ENCODE data around the gene PTGIS.

The PTGIS gene

DNA sequence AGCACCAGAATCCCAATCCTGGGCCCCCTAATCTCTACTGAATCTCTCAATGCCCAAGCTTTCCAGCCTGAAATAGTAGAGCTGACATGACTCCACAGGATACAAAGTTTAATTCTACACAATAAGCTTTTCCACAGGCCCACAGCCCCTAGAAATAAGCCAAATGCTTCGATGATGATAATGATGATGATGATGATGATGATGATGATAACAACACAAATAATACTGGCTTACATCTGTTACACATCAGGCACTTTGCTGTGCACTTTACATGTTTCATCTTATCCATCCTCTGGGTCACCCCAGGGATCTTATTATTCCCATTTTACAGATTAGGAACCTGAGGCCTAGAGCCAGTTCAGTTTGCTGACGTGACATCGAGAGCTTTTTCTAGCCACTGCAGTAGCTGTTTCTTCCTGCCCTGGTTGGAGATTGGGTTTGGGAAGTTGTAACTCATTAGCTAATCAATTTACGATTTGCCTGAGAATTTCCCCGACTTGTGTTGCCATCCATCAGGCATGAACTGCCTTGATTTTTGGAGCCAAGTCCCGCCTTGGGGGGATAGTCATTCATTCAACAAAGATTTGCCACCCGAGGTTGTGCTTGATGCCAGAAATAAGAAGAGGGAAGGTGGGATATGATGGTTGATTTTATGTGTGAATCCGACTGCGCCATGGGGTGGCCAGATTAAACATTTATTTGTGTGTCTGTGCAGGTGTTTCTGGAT lies 105.9 kb downstream of the PTGIS start:
- TF ChIP-seq, protein P1, sequence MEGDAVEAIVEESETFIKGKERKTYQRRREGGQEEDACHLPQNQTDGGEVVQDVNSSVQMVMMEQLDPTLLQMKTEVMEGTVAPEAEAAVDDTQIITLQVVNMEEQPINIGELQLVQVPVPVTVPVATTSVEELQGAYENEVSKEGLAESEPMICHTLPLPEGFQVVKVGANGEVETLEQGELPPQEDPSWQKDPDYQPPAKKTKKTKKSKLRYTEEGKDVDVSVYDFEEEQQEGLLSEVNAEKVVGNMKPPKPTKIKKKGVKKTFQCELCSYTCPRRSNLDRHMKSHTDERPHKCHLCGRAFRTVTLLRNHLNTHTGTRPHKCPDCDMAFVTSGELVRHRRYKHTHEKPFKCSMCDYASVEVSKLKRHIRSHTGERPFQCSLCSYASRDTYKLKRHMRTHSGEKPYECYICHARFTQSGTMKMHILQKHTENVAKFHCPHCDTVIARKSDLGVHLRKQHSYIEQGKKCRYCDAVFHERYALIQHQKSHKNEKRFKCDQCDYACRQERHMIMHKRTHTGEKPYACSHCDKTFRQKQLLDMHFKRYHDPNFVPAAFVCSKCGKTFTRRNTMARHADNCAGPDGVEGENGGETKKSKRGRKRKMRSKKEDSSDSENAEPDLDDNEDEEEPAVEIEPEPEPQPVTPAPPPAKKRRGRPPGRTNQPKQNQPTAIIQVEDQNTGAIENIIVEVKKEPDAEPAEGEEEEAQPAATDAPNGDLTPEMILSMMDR (IDR thresholded peaks at IDR 0.05; ENCODE audit: borderline replicate concordance, extremely low read depth, low read length, poor library complexity, severe bottlenecking), result no peak
- TF ChIP-seq EZH2 (IDR thresholded peaks at IDR 0.05; ENCODE audit: borderline replicate concordance, low read depth, low read length, severe bottlenecking), result no peak
- Histone ChIP-seq H3K4me1 (ENCODE audit: insufficient read depth, low read length) (no peaks in the 10 kb centered on the region), H3K4me2 (ENCODE audit: insufficient read depth, low read length) (no peak overlapping the region), H3K27ac (ENCODE audit: low read length) (no peak overlapping the region), H3K79me2 (ENCODE audit: insufficient read depth, low read length) (no peaks in the 10 kb centered on the region), H2AFZ (ENCODE audit: low read depth, low read length) (no peak overlapping the region), H3K9ac (ENCODE audit: low read depth, low read length) (no peak overlapping the region), H3K27me3 (ENCODE audit: insufficient read depth, low read length, poor library complexity) (peaks cover 4% of the 10 kb centered on the region), H4K20me1 (ENCODE audit: insufficient read depth, low read length) (no peaks in the 10 kb centered on the region), H3K4me3 (ENCODE audit: low read depth in 1 of 2, low read length in 2 of 2) (no peak overlapping the region), H3K9me3 (ENCODE audit: insufficient read depth, low read length, severe bottlenecking) (no peaks in the 10 kb centered on the region), H3K36me3 (ENCODE audit: insufficient read depth, low read length) (no peaks in the 10 kb centered on the region)
- DNase-seq (no peak), ATAC-seq (ENCODE audit: insufficient read depth, low read depth) (no peak)

DNA sequence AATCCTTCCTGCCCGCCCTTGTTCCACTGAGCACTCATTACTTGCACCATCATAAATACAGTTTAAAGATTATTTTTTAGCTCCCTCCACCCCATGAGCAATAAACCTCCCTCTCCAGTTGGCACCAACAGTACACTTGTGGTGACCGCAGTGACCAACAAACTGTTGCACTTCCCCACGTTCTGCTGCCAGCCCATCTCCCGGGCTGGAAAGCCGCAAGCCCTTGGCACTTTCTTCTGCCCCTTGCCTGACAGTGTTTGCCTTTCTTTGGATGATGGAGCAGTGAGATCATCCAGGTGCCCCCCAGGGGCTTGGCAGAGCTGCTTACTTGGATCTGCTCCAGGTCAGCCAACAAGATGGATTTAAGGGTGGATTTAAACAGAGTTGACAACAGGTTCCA lies 107.0 kb downstream of the PTGIS start:
- Histone ChIP-seq H3K27me3 (ENCODE audit: insufficient read depth, low read length, poor library complexity) (peaks cover 4% of the 10 kb centered on the region), H3K9me3 (ENCODE audit: insufficient read depth, low read length, severe bottlenecking) (no peaks in the 10 kb centered on the region), H3K4me2 (ENCODE audit: insufficient read depth, low read length) (no peak overlapping the region), H3K4me1 (ENCODE audit: insufficient read depth, low read length) (no peaks in the 10 kb centered on the region), H3K27ac (ENCODE audit: low read length) (no peak overlapping the region), H3K79me2 (ENCODE audit: insufficient read depth, low read length) (no peaks in the 10 kb centered on the region), H3K36me3 (ENCODE audit: insufficient read depth, low read length) (no peaks in the 10 kb centered on the region), H4K20me1 (ENCODE audit: insufficient read depth, low read length) (no peaks in the 10 kb centered on the region), H3K4me3 (ENCODE audit: low read depth in 1 of 2, low read length in 2 of 2) (no peak overlapping the region), H2AFZ (ENCODE audit: low read depth, low read length) (no peak overlapping the region), H3K9ac (ENCODE audit: low read depth, low read length) (no peak overlapping the region)
- DNase-seq (no peak), ATAC-seq (ENCODE audit: insufficient read depth, low read depth) (no peak)
- no peak for TF ChIP-seq EZH2 (IDR thresholded peaks at IDR 0.05; ENCODE audit: borderline replicate concordance, low read depth, low read length, severe bottlenecking)
- TF ChIP-seq, protein P1 (IDR thresholded peaks at IDR 0.05; ENCODE audit: borderline replicate concordance, extremely low read depth, low read length, poor library complexity, severe bottlenecking), result no peak

DNA sequence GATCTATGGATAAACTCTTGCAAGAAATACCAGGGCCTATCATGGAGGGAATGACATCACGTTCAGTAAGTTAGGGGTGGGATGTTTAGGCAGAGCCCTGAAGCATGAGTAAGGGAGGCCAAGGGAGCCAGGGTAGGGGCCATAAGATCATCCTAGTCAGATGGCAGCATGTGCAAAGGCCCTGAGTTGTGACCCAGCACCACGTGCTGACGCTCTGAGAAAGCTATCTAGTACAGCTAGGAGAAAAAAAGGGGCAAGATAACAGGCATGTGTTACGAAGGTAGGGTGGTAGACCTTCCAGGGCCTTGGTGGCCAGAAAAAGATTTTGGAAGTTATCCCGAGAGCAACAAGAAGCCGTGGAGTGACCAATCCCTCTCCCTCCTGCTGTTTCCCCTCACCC lies 107.8 kb downstream of the PTGIS start:
- TF ChIP-seq, protein P1 (IDR thresholded peaks at IDR 0.05; ENCODE audit: borderline replicate concordance, extremely low read depth, low read length, poor library complexity, severe bottlenecking), result no peak
- TF ChIP-seq EZH2 (IDR thresholded peaks at IDR 0.05; ENCODE audit: borderline replicate concordance, low read depth, low read length, severe bottlenecking), result no peak
- H3K9me3 ChIP-seq (ENCODE audit: insufficient read depth, low read length, severe bottlenecking), result no peaks in the 10 kb centered on the region
- no peaks in the 10 kb centered on the region for H3K79me2 ChIP-seq (ENCODE audit: insufficient read depth, low read length)
- H3K36me3 ChIP-seq (ENCODE audit: insufficient read depth, low read length), result no peaks in the 10 kb centered on the region
- H3K4me1 ChIP-seq (ENCODE audit: insufficient read depth, low read length), result no peaks in the 10 kb centered on the region
- no peak overlapping the region for H3K4me2 ChIP-seq (ENCODE audit: insufficient read depth, low read length)
- DNase-seq (no peak), ATAC-seq (ENCODE audit: insufficient read depth, low read depth) (no peak)
- H4K20me1 ChIP-seq (ENCODE audit: insufficient read depth, low read length), result no peaks in the 10 kb centered on the region
- H3K27me3 ChIP-seq (ENCODE audit: insufficient read depth, low read length, poor library complexity), result peaks cover 4% of the 10 kb centered on the region
- no peak overlapping the region for H2AFZ ChIP-seq (ENCODE audit: low read depth, low read length)
- no peak overlapping the region for H3K9ac ChIP-seq (ENCODE audit: low read depth, low read length)
- no peak overlapping the region for H3K4me3 ChIP-seq (ENCODE audit: low read depth in 1 of 2, low read length in 2 of 2)
- no peak overlapping the region for H3K27ac ChIP-seq (ENCODE audit: low read length)

Data from DND-41 (cell line).